ENCODE measurements around the gene PTPDC1.

DNA sequence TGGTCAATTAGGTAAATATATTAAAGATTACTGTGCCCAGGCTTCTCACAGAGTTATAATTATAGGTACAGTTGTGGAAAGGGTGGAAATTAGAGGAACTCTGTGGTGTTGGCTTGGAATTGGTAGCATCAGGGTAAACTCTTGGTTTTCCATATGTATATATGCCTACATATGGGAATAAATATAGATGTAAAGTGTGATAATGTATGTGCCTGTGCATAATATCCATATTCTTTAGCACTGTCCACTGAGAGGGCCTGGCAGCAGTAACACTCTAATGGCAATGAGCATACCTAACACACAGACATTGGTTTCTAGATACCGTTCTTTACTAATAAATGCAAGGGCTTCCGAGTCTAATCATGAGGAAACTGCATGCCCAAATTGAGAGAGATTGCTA lies 4.0 kb upstream of the PTPDC1 start:
- TF ChIP-seq, protein P1, sequence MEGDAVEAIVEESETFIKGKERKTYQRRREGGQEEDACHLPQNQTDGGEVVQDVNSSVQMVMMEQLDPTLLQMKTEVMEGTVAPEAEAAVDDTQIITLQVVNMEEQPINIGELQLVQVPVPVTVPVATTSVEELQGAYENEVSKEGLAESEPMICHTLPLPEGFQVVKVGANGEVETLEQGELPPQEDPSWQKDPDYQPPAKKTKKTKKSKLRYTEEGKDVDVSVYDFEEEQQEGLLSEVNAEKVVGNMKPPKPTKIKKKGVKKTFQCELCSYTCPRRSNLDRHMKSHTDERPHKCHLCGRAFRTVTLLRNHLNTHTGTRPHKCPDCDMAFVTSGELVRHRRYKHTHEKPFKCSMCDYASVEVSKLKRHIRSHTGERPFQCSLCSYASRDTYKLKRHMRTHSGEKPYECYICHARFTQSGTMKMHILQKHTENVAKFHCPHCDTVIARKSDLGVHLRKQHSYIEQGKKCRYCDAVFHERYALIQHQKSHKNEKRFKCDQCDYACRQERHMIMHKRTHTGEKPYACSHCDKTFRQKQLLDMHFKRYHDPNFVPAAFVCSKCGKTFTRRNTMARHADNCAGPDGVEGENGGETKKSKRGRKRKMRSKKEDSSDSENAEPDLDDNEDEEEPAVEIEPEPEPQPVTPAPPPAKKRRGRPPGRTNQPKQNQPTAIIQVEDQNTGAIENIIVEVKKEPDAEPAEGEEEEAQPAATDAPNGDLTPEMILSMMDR (IDR thresholded peaks at IDR 0.05; ENCODE audit: insufficient read depth, low read length, poor library complexity, severe bottlenecking) = no peak
- TF ChIP-seq EZH2phosphoT487 (conservative IDR thresholded peaks at IDR 0.05; ENCODE audit: low read length) = no peak

All from SU-DHL-6 (cell line).